CD4-positive, alpha-beta T cell treated with Interleukin-17A for 1 hour (primary cell): ENCODE data around the gene HPN.
"Not testable (repeated sequence)": the region's sequence is repeated elsewhere in the genome, so short reads cannot be mapped to it uniquely, and the experiment has no call there.

Experiments used
- DNase-seq: peaks from one replicate; pipeline ENCODE4 v3.0.0-alpha.2; 2020

Gene HPN

DNA sequence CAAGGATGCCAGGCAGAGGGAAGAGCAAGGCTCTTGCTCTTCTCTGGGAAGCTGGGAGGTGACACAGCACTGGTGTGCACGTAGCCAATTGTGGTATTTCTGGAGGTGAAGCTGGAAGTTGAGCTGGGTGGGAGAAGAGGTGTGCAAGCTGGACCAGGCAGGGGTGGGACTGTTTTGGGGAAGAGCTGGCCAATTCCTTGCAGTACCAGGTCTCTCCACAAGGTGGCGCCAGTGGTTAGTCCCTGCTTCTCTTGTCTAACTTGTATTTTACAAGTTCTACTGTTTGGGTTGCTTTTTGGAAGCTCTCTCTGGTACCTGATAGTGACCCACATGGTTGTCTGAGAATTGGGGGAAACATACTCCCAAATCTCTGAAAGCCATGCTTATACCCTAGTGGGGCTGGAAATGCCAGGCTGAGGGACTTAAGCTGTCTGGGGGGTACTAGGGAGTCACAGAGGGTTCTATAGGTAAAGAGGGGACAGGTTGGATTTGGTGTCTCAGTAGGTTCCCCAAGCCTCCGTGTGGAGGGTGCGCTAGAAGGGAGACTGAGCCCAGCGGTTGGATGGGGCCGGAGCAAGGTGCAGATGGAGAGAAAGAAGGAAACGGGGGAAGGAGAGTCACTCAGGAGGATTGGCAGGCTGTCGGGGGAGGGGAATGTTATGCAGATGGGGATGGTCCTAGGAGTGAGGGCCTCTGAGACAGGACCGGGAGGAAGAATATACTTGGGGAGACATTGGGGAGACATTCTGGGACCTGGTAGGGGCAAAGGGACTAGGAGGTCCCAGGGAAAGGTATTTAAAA lies 3.0 kb downstream of the HPN start:
- peak; percentile 65 for DNase-seq

DNA sequence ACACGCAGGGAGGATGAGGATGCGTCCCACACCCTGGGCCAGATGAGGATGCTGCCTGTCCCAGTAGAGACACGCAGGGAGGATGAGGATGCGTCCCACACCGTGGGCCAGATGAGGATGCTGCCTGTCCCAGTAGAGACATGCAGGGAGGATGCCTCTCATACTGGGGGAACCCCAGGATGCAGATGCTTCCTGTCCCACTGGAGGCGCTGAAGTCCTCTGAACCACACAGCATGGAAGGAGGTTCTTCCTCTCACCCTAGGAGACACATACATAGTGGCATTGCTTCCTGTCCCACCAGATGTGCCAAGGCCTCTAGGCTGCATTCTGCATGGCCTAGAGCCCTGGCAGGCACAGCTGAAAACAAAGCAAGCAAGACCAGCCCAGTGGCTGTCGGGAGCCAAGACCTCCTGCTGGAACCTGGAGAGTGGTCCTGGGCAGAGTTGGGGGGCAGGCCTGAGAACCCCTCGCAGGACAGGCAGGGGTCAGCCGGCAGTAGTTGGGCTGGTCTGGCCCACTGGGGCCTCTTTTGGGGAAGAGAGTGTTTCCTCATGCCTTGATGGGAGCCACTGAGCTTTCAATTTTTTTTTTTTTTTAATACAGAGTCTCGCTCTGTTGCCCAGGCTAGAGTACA lies 4.3 kb downstream of the HPN start:
- DNase-seq: peak; percentile 42

DNA sequence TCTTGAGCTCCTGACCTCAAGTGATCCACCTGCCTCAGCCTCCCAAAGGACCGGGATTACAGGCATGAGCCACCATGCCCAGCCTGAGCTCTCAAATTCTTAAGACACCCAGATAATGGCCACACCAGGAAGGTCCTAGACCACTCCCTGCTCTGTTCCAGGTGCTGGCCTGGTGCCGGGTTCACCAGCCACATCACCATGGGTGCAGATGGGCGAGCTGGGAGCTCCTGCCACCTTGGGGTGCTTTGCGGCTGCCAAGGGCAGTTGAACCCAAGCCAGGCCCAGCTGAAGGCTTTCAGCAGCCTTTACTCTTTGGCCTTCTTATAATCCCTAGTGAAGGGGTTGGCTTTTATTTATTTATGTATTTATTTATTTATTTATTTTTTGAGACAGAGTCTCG lies 4.9 kb downstream of the HPN start:
- DNase-seq: no peak

DNA sequence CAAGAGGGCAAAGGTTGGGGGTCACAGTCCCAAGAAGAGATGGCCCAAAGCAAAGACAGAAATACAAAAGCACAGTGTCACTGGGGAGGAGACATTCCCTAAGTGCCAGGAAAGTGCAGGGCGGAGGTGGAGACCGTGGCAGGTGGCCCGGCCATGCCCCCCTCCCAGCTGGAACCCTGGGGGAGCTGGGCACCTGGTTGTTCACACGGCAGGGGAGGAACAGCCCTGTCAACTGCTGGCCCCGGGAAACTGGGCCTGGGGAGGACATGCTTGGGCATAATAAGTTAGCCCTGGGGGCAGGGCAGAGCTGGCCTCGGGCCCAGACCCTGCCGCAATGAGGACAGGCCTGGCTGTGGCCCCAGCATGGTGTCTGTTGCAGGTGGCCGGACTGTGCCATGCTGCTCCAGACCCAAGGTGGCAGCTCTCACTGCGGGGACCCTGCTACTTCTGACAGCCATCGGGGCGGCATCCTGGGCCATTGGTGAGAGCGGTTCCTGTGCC lies 7.4 kb downstream of the HPN start:
- DNase-seq: no peak

GRCh38 chr19:35049456-35049855 lies 7.9 kb downstream of the HPN start:
- no peak for DNase-seq

DNA sequence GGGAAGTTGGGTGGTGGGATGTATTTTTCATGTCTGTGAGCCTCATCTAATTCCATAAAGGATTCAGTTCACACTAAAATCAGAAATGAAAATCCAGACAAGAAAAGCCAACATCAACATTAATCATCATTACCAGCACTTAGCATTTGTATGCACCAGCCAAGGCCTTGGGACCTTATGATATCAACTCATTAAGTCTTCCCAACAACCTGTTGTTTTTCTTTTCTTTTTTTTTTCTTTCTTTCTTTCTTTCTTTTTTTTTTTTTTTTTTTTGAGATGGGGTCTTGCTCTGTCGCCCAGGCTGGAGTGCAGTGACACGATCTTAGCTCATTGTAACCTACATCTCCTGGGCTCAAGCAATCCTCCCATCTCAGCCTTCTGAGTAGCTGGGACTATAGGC lies 9.1 kb downstream of the HPN start:
- DNase-seq: not testable (repeated sequence)

DNA sequence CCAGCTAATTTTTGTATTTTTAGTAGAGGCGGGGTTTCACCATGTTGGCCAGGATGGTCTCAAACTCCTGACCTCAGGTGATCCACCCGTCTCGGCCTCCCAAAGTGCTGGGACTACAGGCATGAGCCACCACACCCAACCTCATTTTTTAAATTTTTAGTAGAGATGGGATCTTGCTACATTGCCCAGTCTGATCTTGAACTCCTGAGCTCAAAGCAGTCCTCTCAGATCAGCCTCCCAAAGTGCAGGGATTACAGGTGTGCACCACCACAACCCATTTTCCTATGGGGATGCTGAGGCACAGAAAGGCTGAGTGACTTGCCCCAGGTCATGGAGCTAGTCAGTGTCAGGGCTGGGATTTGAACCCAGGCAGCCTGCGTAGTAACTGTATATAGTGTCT lies 9.7 kb downstream of the HPN start:
- DNase-seq: not testable (repeated sequence)

DNA sequence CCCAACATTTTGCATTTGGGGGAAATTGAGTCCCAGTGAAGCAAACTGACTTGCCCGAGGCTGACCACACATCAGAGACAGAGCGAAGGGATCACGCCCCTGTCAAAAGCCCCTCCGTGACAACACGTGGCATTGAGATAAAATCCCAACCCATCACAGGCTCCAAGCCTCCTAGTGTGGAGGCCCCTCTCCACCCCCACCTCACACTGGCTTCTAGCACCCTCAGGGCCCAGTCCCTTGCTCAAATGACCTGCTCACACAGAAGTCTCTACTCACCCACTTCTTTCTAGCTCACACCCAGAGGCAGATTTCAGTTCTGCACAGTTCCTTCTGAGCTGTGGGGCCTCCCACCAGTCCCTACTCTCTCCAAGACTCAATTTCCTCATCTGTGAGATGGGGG lies 10.3 kb downstream of the HPN start:
- DNase-seq: no peak

GRCh38 chr19:35052599-35053190 lies 11.2 kb downstream of the HPN start:
- DNase-seq: no peak

GRCh38 chr19:35053667-35054293 lies 12.3 kb downstream of the HPN start:
- DNase-seq: no peak

GRCh38 chr19:35054626-35055025 lies 13.1 kb downstream of the HPN start:
- no peak for DNase-seq

- DNase-seq: no peak
These were observed 14.2 kb downstream of the HPN start for GRCh38 chr19:35055715-35056179.

- DNase-seq: no peak
These were observed 15.1 kb downstream of the HPN start for GRCh38 chr19:35056513-35057063.

GRCh38 chr19:35058370-35058769 lies 16.8 kb downstream of the HPN start:
- no peak for DNase-seq

- no peak for DNase-seq
These were observed 17.7 kb downstream of the HPN start for GRCh38 chr19:35059006-35059798.

DNA sequence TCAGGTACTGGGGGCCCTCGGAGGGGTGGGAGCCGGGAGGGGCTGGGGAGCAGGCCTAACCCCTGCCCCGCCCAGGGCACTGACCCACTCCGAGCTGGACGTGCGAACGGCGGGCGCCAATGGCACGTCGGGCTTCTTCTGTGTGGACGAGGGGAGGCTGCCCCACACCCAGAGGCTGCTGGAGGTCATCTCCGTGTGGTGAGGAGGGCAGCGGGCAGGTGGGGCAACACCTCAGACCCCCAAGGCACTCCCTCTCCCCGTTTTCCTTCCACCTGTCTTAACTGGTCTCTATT lies 18.2 kb downstream of the HPN start:
- no peak for DNase-seq

DNA sequence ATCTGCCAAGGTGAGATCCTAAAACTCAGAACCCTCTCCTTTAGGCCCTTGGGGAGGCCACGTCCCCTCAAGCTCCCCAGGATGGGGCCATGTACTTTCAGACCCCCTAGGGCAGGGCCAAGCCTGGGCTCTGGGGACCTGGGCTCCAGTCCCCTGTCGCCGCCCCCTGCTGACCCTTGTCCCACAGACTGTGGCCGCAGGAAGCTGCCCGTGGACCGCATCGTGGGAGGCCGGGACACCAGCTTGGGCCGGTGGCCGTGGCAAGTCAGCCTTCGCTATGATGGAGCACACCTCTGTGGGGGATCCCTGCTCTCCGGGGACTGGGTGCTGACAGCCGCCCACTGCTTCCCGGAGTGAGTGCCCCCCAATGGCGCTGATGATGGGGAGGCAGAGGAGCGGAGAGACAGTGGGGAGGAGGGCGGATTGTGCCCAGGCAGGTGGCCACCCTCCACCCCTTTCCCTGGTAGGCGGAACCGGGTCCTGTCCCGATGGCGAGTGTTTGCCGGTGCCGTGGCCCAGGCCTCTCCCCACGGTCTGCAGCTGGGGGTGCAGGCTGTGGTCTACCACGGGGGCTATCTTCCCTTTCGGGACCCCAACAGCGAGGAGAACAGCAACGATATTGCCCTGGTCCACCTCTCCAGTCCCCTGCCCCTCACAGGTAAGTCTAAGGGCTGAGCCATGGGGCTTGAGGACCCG lies 18.8 kb downstream of the HPN start:
- DNase-seq: no peak

- DNase-seq: no peak
These were observed 20.3 kb downstream of the HPN start for GRCh38 chr19:35061583-35062373.

DNA sequence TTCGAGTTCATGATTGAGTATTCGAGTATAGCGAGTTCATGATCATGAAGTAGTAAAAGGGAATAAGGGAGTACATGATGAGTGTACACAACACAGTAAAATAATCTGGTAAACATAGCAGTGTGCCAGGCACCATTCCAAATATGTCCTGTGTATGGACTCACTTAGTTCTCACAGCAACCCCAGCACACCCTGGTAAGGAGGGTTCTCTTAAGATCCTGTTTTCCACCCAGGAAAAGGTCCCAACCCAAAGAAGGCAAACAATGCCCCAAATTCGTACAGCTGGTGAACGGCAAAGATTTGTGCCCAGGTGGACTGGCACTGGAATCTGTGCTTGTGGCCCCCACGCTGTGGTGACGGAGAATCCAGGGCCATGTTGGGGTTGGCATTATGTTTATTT lies 21.4 kb downstream of the HPN start:
- DNase-seq: no peak

- no peak for DNase-seq
These were observed 22.7 kb downstream of the HPN start for GRCh38 chr19:35063940-35064818.
